ENCODE results near the gene TMEM143.

Gene TMEM143

DNA sequence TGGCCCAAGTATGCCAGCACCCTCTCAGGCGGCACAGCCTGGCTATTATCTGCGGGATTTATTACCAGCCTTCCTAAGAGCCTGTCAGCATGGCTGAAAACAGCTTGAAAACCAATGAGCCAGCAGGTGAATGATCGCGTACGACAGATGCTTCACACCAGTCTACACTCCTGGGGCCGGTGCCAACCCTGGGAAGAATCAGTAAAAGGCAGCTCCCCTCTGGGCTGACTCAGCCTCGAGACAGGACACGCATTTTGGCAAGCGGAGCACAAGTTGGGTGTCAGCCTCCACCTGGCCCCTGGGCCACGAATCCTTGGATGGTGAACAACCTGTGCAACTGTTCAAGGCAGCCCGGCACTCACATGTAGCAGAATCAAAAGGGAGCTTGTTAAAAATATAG lies 22.7 kb downstream of the TMEM143 start:
- Histone ChIP-seq H3K27ac (ENCODE audit: low read length) (no peak overlapping the region), H3K4me2 (ENCODE audit: insufficient read depth, low read length) (no peak overlapping the region), H3K9ac (ENCODE audit: low read depth, low read length) (no peak overlapping the region), H3K9me3 (ENCODE audit: insufficient read depth, low read length, severe bottlenecking) (no peaks in the 10 kb centered on the region), H4K20me1 (ENCODE audit: insufficient read depth, low read length) (no peaks in the 10 kb centered on the region), H3K36me3 (ENCODE audit: insufficient read depth, low read length) (peaks cover 27% of the 10 kb centered on the region), H3K27me3 (ENCODE audit: insufficient read depth, low read length, poor library complexity) (no peaks in the 10 kb centered on the region), H3K4me1 (ENCODE audit: insufficient read depth, low read length) (no peaks in the 10 kb centered on the region), H3K79me2 (ENCODE audit: insufficient read depth, low read length) (no peaks in the 10 kb centered on the region), H2AFZ (ENCODE audit: low read depth, low read length) (no peak overlapping the region), H3K4me3 (ENCODE audit: low read depth in 1 of 2, low read length in 2 of 2) (no peak overlapping the region)
- DNase-seq = no peak
- TF ChIP-seq EZH2 (IDR thresholded peaks at IDR 0.05; ENCODE audit: borderline replicate concordance, low read depth, low read length, severe bottlenecking) = no peak
- TF ChIP-seq, protein P1, sequence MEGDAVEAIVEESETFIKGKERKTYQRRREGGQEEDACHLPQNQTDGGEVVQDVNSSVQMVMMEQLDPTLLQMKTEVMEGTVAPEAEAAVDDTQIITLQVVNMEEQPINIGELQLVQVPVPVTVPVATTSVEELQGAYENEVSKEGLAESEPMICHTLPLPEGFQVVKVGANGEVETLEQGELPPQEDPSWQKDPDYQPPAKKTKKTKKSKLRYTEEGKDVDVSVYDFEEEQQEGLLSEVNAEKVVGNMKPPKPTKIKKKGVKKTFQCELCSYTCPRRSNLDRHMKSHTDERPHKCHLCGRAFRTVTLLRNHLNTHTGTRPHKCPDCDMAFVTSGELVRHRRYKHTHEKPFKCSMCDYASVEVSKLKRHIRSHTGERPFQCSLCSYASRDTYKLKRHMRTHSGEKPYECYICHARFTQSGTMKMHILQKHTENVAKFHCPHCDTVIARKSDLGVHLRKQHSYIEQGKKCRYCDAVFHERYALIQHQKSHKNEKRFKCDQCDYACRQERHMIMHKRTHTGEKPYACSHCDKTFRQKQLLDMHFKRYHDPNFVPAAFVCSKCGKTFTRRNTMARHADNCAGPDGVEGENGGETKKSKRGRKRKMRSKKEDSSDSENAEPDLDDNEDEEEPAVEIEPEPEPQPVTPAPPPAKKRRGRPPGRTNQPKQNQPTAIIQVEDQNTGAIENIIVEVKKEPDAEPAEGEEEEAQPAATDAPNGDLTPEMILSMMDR (IDR thresholded peaks at IDR 0.05; ENCODE audit: borderline replicate concordance, extremely low read depth, low read length, poor library complexity, severe bottlenecking) = no peak
- ATAC-seq (ENCODE audit: insufficient read depth, low read depth) = no peak

DNA sequence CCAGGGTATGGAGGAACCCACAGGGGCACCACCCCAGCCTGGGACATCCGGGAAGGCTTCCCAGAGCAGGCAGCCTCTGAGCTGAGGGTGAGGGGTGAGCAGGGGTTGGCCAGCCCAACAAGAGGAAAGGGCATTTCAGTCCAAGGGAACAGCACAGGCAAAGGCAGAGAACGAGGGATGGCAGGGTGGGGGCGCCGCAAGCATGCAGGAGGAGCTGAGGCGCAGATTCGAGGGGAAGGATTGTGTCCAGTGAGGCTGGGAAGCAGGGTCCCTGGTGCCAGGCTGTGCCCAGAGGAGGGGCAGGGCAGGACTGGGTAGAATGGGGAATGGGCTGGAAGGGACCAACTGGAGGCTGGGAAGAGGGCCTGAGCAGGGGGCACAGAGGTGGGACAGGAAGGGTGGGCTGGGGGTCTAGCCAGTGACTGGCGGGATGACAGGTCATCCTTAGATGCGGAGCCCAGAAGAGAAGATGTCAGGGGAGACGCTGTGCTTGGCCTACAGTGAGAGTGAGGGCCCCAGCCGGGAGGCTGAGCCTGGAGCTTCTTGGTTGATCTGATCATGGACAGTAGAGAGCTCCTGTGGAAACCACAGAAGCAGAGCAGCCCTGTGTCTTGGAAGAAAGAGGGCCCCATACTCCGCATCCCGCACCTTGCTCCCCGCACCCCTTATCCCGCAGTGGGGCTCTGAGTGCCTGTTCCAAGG lies 24.8 kb downstream of the TMEM143 start:
- Histone ChIP-seq H2AFZ (ENCODE audit: low read depth, low read length) (no peak overlapping the region), H4K20me1 (ENCODE audit: insufficient read depth, low read length) (no peaks in the 10 kb centered on the region), H3K9me3 (ENCODE audit: insufficient read depth, low read length, severe bottlenecking) (no peaks in the 10 kb centered on the region), H3K27me3 (ENCODE audit: insufficient read depth, low read length, poor library complexity) (no peaks in the 10 kb centered on the region), H3K36me3 (ENCODE audit: insufficient read depth, low read length) (peaks cover 27% of the 10 kb centered on the region), H3K4me1 (ENCODE audit: insufficient read depth, low read length) (peaks cover 10% of the 10 kb centered on the region), H3K9ac (ENCODE audit: low read depth, low read length) (no peak overlapping the region), H3K79me2 (ENCODE audit: insufficient read depth, low read length) (no peaks in the 10 kb centered on the region), H3K27ac (ENCODE audit: low read length) (no peak overlapping the region), H3K4me2 (ENCODE audit: insufficient read depth, low read length) (no peak overlapping the region), H3K4me3 (ENCODE audit: low read depth in 1 of 2, low read length in 2 of 2) (no peak overlapping the region)
- TF ChIP-seq, protein P1 (IDR thresholded peaks at IDR 0.05; ENCODE audit: borderline replicate concordance, extremely low read depth, low read length, poor library complexity, severe bottlenecking) = no peak
- TF ChIP-seq EZH2 (IDR thresholded peaks at IDR 0.05; ENCODE audit: borderline replicate concordance, low read depth, low read length, severe bottlenecking) = no peak
- ATAC-seq (ENCODE audit: insufficient read depth, low read depth) (no peak), DNase-seq (no peak)

DNA sequence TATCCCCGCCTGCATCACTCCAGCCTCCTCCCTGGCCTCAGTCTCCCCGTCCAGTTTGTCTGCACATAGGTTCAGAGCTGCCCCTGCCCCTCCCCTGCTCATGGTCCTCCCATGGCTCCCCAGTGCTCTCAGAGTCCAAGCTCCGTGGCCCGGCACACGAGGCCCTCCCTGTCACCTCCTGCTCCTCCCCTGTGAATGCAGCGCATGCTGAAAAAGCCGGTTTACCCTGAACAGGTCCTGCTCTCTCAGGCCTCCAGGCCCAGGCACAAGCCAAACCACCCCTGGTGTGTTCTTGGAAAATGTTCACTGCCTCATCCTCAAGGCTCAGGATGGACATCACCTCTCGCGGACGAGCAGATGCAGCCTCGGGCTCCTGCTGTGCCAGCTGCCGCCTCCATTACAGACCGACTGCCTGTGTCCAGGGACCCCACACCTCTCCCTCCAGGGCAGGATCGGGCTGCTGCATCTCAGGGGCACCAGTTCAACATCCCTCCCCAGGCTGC lies 25.4 kb downstream of the TMEM143 start:
- no peak for TF ChIP-seq EZH2 (IDR thresholded peaks at IDR 0.05; ENCODE audit: borderline replicate concordance, low read depth, low read length, severe bottlenecking)
- TF ChIP-seq, protein P1 (IDR thresholded peaks at IDR 0.05; ENCODE audit: borderline replicate concordance, extremely low read depth, low read length, poor library complexity, severe bottlenecking) = no peak
- no peak for DNase-seq
- no peaks in the 10 kb centered on the region for H3K27me3 ChIP-seq (ENCODE audit: insufficient read depth, low read length, poor library complexity)
- no peak overlapping the region for H2AFZ ChIP-seq (ENCODE audit: low read depth, low read length)
- no peaks in the 10 kb centered on the region for H3K79me2 ChIP-seq (ENCODE audit: insufficient read depth, low read length)
- no peaks in the 10 kb centered on the region for H4K20me1 ChIP-seq (ENCODE audit: insufficient read depth, low read length)
- H3K9ac ChIP-seq (ENCODE audit: low read depth, low read length) = no peak overlapping the region
- H3K4me1 ChIP-seq (ENCODE audit: insufficient read depth, low read length) = peaks cover 17% of the 10 kb centered on the region
- H3K36me3 ChIP-seq (ENCODE audit: insufficient read depth, low read length) = peaks cover 24% of the 10 kb centered on the region
- no peak overlapping the region for H3K27ac ChIP-seq (ENCODE audit: low read length)
- no peaks in the 10 kb centered on the region for H3K9me3 ChIP-seq (ENCODE audit: insufficient read depth, low read length, severe bottlenecking)
- no peak overlapping the region for H3K4me3 ChIP-seq (ENCODE audit: low read depth in 1 of 2, low read length in 2 of 2)
- H3K4me2 ChIP-seq (ENCODE audit: insufficient read depth, low read length) = no peak overlapping the region
- no peak for ATAC-seq (ENCODE audit: insufficient read depth, low read depth)

All from DND-41 (cell line).